Hepatocyte (in vitro differentiated cells): Measurements from ENCODE around the gene C6orf89.

Experiments
- CTCF ChIP-seq: fragments of 200-600 bp; sonication (generic); IDR thresholded peaks from 2 replicates; pipeline ENCODE4 v1.5.1; 2016; ENCODE audit warnings: antibody characterized with exemption, mild to moderate bottlenecking; ENCODE audit not compliant: poor library complexity
- EZH2 ChIP-seq: fragments of 200-600 bp; sonication (generic); IDR thresholded peaks from 2 replicates; pipeline ENCODE4 v1.6.1; 2016; ENCODE audit warnings: antibody characterized with exemption, mild to moderate bottlenecking, borderline replicate concordance

DNA sequence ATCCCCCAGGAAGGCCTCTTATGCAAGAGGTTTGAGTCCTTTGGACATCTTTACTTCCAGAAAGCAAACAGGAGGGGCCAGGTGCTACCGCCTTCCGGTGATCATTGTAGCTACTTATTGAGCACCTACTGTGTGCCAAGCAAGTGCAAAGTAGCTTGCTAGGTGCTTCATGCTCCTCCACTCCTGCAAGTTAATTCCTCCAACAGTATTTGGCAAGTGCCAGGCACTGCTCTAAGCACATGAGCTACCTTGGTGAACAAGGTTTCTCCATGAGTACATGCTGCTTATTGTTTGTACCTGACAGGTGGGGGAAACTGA lies 48.8 kb upstream of the C6orf89 start:
- TF ChIP-seq CTCF = no peak
- TF ChIP-seq EZH2 = no peak
